WTC11 (cell line): ENCODE data around the gene SSR2. TPM values are rescaled to one million over a fixed set of nuclear protein-coding genes. Genes with fewer than 3 reads are reported as not detected.

Experiments
- ATAC-seq: fragments of 200-7000 bp; cut with Tn5 transposase; 2 replicates; pipeline ENCODE4 v1.10.0; 2021; ENCODE audit warnings: mild to moderate bottlenecking, moderate library complexity
- CTCF ChIA-PET: fragments of 300-600 bp; sonication (Branson Sonifier 250); formaldehyde crosslinking; loops from one replicate; lab custom pipeline; 2021; ENCODE audit warnings: antibody characterized with exemption; lab: Charles Lee
- POLR2A ChIA-PET: fragments of 350-600 bp; sonication (Branson Sonifier 250); formaldehyde crosslinking; loops from one replicate; lab custom pipeline; 2021; ENCODE audit warnings: antibody characterized with exemption; lab: Charles Lee
- DNase-seq: peaks from one replicate; pipeline ENCODE4 v3.0.0; 2021; ENCODE audit warnings: low spot score
- H3K27ac Mint-ChIP-seq: 2 replicates; pipeline ENCODE4 v1.8.0; 2021; ENCODE audit warnings: mixed read lengths
- H3K27me3 Mint-ChIP-seq: 2 replicates; pipeline ENCODE4 v1.8.0; 2021; ENCODE audit warnings: low read depth, mild to moderate bottlenecking, moderate library complexity, mixed read lengths
- H3K36me3 Mint-ChIP-seq: 2 replicates; pipeline ENCODE4 v1.8.0; 2021; ENCODE audit warnings: mixed read lengths
- H3K4me1 Mint-ChIP-seq: 2 replicates; pipeline ENCODE4 v1.8.0; 2022; ENCODE audit warnings: mixed read lengths
- H3K4me3 Mint-ChIP-seq: 2 replicates; pipeline ENCODE4 v1.8.0; 2021; ENCODE audit warnings: mild to moderate bottlenecking, moderate library complexity, mixed read lengths
- H3K9me3 Mint-ChIP-seq: 2 replicates; pipeline ENCODE4 v1.8.0; 2021; ENCODE audit warnings: mixed read lengths
- CREB1 ChIP-seq: sonication (generic); formaldehyde crosslinking; IDR thresholded peaks from 2 replicates; pipeline ENCODE4 v1.8.0; 2023; ENCODE audit warnings: mild to moderate bottlenecking, missing genetic modification reagents
- ELF4 ChIP-seq: sonication (generic); formaldehyde crosslinking; IDR thresholded peaks from 2 replicates; pipeline ENCODE4 v1.8.1; 2022; ENCODE audit warnings: low read depth, mild to moderate bottlenecking, moderate library complexity, missing genetic modification reagents
- ESRRA ChIP-seq: sonication (generic); formaldehyde crosslinking; IDR thresholded peaks from 2 replicates; pipeline ENCODE4 v1.8.1; 2022; ENCODE audit warnings: mild to moderate bottlenecking, missing genetic modification reagents, borderline replicate concordance
- FOXK1 ChIP-seq: sonication (generic); formaldehyde crosslinking; IDR thresholded peaks from 2 replicates; pipeline ENCODE4 v1.8.0; 2022; ENCODE audit warnings: mild to moderate bottlenecking, moderate library complexity, missing genetic modification reagents
- FOXP4 ChIP-seq: sonication (generic); formaldehyde crosslinking; IDR thresholded peaks from 2 replicates; pipeline ENCODE4 v1.8.0; 2022; ENCODE audit warnings: mild to moderate bottlenecking, missing genetic modification reagents
- GABPB1 ChIP-seq: sonication (generic); formaldehyde crosslinking; IDR thresholded peaks from 2 replicates; pipeline ENCODE4 v1.8.1; 2023; ENCODE audit warnings: mild to moderate bottlenecking, missing genetic modification reagents
- GRHL2 ChIP-seq: fragments of 250-450 bp; sonication (Bioruptor Pico); IDR thresholded peaks from 2 replicates; pipeline ENCODE4 v1.8.0; 2022; ENCODE audit warnings: mild to moderate bottlenecking, moderate library complexity; ENCODE audit not compliant: insufficient replicate concordance, severe bottlenecking
- HMGXB4 ChIP-seq: sonication (generic); formaldehyde crosslinking; IDR thresholded peaks from 2 replicates; pipeline ENCODE4 v1.8.1; 2023; ENCODE audit warnings: mild to moderate bottlenecking, moderate library complexity, missing genetic modification reagents
- JAZF1 ChIP-seq: fragments of 250-450 bp; sonication (Bioruptor Pico); IDR thresholded peaks from 2 replicates; pipeline ENCODE4 v1.9.0; 2021; ENCODE audit warnings: moderate library complexity, mild to moderate bottlenecking, inconsistent platforms
- NFATC4 ChIP-seq: fragments of 250-450 bp; sonication (Bioruptor Pico); IDR thresholded peaks from 2 replicates; pipeline ENCODE4 v1.9.0; 2021; ENCODE audit warnings: mild to moderate bottlenecking
- TCF7 ChIP-seq: sonication (generic); formaldehyde crosslinking; IDR thresholded peaks from 2 replicates; pipeline ENCODE4 v1.8.0; 2022; ENCODE audit warnings: mild to moderate bottlenecking, low read depth, missing genetic modification reagents, moderate library complexity
- USF2 ChIP-seq: sonication (generic); formaldehyde crosslinking; IDR thresholded peaks from 2 replicates; pipeline ENCODE4 v1.8.1; 2023; ENCODE audit warnings: mild to moderate bottlenecking, missing genetic modification reagents, moderate library complexity
- ZBTB43 ChIP-seq: sonication (generic); formaldehyde crosslinking; IDR thresholded peaks from 2 replicates; pipeline ENCODE4 v1.8.1; 2023; ENCODE audit warnings: mild to moderate bottlenecking, missing genetic modification reagents
- ZMAT4 ChIP-seq: fragments of 250-450 bp; sonication (Bioruptor Pico); IDR thresholded peaks from 2 replicates; pipeline ENCODE4 v1.9.0; 2021; ENCODE audit warnings: mild to moderate bottlenecking
- ZNF232 ChIP-seq: sonication (generic); formaldehyde crosslinking; IDR thresholded peaks from 2 replicates; pipeline ENCODE4 v1.8.0; 2022; ENCODE audit warnings: mild to moderate bottlenecking, missing genetic modification reagents
- ZNF317 ChIP-seq: sonication (generic); formaldehyde crosslinking; IDR thresholded peaks from 2 replicates; pipeline ENCODE4 v1.8.1; 2023; ENCODE audit warnings: low read depth, mild to moderate bottlenecking, moderate library complexity, missing genetic modification reagents, borderline replicate concordance
- total RNA-seq: library from RNA; stranded (reverse); gene quantifications from 3 replicates; pipeline ENCODE4 v1.2.3, GENCODE V29; 2021
- TF ChIP-seq, protein P1 (sequence below): fragments of 250-450 bp; sonication (Bioruptor Pico); IDR thresholded peaks from 2 replicates; pipeline ENCODE4 v1.8.0; 2021; ENCODE audit warnings: mild to moderate bottlenecking
- TF ChIP-seq, protein P2 (sequence below): sonication (generic); formaldehyde crosslinking; IDR thresholded peaks from 2 replicates; pipeline ENCODE4 v1.8.0; 2022; ENCODE audit warnings: missing genetic modification reagents

Gene SSR2
- total RNA-seq, 1 experiment from 2014 or later = 175 TPM

GRCh38 chr1:156056326-156056849, 35.6 kb upstream of the SSR2 start:
- ATAC-seq = no peak
- POLR2A ChIA-PET = no interaction called here
- H3K27ac Mint-ChIP-seq = peak overlapping the region; percentile 22; the same call in 1 of the 2 replicates

DNA sequence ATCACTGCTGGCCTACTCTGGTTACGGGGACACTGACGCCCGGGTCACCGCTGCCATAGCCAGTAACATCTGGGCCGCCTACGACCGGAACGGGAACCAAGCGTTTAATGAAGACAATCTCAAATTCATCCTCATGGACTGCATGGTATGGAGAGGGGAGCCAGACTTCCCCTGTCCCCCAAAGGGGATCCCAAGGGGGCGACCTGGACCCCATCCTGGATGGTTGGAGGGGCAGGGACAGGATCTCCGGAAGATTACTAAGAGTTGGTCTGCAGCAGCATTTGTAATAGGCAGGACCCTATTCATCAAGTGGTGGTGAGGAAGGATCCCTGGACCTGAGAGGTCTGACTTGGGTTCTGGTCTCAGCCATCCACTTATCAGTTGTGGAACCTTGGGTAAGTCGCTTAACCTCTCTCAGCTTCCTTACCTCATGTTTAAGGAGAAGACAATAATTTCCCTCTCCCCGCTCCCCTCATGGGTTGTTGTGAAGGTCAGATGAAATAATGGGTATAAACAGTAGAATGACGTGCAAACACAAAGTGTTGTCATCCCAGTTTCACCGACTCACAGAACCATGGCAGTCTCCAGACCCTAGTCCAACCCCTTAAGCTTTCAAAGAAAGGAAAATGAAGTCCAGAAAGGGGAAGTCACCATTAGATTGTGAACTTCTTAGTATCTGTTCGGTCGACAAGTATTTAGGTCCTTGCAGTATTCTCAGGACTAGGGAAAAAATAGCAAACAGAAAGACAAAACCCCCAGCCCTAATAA, 34.7 kb upstream of the SSR2 start:
- no peak for ATAC-seq
- H3K27ac Mint-ChIP-seq = no peak overlapping the region
- no peaks in the 10 kb centered on the region for H3K27me3 Mint-ChIP-seq
- H3K9me3 Mint-ChIP-seq = no peaks in the 10 kb centered on the region
- peaks cover 15% of the 10 kb centered on the region for H3K4me1 Mint-ChIP-seq
- no peak for DNase-seq
- peaks cover 10% of the 10 kb centered on the region for H3K36me3 Mint-ChIP-seq
- H3K4me3 Mint-ChIP-seq = peak overlapping the region; percentile 92
- POLR2A ChIA-PET = no interaction called here
- CTCF ChIA-PET = no interaction called here
- TF ChIP-seq ESRRA (CRISPR knock-in tag) (no peak), ZBTB43 (CRISPR knock-in tag) (no peak), FOXK1 (CRISPR knock-in tag) (no peak), USF2 (CRISPR knock-in tag) (no peak), ZNF317 (CRISPR knock-in tag) (no peak), TCF7 (no peak), CREB1 (CRISPR knock-in tag) (no peak), HMGXB4 (CRISPR knock-in tag) (no peak), GABPB1 (CRISPR knock-in tag) (no peak), GRHL2 (CRISPR knock-in tag) (no peak), NFATC4 (CRISPR knock-in tag) (no peak)
- TF ChIP-seq, protein P1, sequence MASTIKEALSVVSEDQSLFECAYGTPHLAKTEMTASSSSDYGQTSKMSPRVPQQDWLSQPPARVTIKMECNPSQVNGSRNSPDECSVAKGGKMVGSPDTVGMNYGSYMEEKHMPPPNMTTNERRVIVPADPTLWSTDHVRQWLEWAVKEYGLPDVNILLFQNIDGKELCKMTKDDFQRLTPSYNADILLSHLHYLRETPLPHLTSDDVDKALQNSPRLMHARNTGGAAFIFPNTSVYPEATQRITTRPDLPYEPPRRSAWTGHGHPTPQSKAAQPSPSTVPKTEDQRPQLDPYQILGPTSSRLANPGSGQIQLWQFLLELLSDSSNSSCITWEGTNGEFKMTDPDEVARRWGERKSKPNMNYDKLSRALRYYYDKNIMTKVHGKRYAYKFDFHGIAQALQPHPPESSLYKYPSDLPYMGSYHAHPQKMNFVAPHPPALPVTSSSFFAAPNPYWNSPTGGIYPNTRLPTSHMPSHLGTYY = no peak

More at GRCh38 chr1:156056326-156056849, 35.6 kb upstream of the SSR2 start:
- TF ChIP-seq GABPB1 (CRISPR knock-in tag) = no peak
- TF ChIP-seq, protein P2, sequence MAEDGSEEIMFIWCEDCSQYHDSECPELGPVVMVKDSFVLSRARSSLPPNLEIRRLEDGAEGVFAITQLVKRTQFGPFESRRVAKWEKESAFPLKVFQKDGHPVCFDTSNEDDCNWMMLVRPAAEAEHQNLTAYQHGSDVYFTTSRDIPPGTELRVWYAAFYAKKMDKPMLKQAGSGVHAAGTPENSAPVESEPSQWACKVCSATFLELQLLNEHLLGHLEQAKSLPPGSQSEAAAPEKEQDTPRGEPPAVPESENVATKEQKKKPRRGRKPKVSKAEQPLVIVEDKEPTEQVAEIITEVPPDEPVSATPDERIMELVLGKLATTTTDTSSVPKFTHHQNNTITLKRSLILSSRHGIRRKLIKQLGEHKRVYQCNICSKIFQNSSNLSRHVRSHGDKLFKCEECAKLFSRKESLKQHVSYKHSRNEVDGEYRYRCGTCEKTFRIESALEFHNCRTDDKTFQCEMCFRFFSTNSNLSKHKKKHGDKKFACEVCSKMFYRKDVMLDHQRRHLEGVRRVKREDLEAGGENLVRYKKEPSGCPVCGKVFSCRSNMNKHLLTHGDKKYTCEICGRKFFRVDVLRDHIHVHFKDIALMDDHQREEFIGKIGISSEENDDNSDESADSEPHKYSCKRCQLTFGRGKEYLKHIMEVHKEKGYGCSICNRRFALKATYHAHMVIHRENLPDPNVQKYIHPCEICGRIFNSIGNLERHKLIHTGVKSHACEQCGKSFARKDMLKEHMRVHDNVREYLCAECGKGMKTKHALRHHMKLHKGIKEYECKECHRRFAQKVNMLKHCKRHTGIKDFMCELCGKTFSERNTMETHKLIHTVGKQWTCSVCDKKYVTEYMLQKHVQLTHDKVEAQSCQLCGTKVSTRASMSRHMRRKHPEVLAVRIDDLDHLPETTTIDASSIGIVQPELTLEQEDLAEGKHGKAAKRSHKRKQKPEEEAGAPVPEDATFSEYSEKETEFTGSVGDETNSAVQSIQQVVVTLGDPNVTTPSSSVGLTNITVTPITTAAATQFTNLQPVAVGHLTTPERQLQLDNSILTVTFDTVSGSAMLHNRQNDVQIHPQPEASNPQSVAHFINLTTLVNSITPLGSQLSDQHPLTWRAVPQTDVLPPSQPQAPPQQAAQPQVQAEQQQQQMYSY = no peak
- no peak for TF ChIP-seq JAZF1 (CRISPR knock-in tag)
- TF ChIP-seq ZMAT4 = no peak
- no peak for TF ChIP-seq ELF4 (CRISPR knock-in tag)
- no peak for TF ChIP-seq ZNF232 (CRISPR knock-in tag)
- TF ChIP-seq FOXP4 (CRISPR knock-in tag) = no peak
- no peak for TF ChIP-seq FOXK1 (CRISPR knock-in tag)
- TF ChIP-seq ZNF317 (CRISPR knock-in tag) = no peak
- H3K36me3 Mint-ChIP-seq = peaks cover 10% of the 10 kb centered on the region
- no peak for DNase-seq
- H3K9me3 Mint-ChIP-seq = no peaks in the 10 kb centered on the region
- CTCF ChIA-PET = interaction anchor here (1.3 kb wide), 1 partner anchor 10 kb away, joined by 5 read pairs; no protein-coding TSS in a partner anchor
- H3K4me3 Mint-ChIP-seq = peak overlapping the region; percentile 32
- H3K27me3 Mint-ChIP-seq = no peaks in the 10 kb centered on the region
- H3K4me1 Mint-ChIP-seq = peaks cover 20% of the 10 kb centered on the region
